ENCODE measurements around the gene ANG. TPM values are rescaled to one million over a fixed set of nuclear protein-coding genes. Genes with fewer than 3 reads are reported as not detected.

The ANG gene
- total and polyA plus RNA-seq, 3 donors from 2014 or later: 27.7 to 42.7 (median 28.9) TPM

DNA sequence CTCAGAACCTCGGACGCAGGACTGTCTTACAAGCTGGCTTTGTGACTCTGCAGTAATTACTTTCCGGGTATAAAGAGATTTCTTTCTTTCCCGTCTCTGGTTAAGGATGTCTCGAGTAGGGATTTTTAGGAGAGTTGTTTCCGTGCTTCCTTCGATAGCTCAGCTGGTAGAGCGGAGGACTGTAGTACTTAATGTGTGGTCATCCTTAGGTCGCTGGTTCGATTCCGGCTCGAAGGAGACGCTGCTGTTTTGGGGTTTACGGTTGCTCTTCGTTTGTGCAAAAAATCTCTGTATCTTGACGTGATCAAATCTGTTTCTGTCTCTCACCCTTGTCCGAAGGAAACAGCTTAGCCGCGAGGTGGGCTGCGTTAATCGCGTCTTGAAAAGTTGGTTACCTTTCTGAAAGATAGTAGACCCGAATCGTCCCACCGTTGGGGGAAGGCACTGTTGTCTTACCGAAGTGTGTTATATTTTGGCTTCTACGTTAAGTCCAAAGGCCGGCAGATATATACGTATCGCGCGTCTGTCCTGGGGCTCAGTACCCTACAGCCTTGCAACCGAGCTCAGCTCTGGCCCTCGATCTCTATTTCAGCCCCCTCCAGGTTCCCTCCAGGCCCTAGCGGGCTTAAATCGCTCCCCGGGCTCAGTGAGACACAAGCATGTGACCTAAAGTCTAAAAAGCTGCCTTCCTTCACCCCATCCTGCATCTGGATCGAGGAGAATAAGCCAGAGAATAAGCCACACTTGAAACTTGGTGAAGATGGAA is 5.3 kb upstream of the ANG start:
- Histone ChIP-seq H3K27ac (peak overlapping the region; percentile 100), H3K27me3 (no peaks in the 10 kb centered on the region), H3K4me3 (peak overlapping the region; percentile 86 to 94), H3K36me3 (ENCODE audit: low read depth, missing control alignments) (no peaks in the 10 kb centered on the region), H3K4me1 (peaks cover 10% of the 10 kb centered on the region), H3K9me3 (no peaks in the 10 kb centered on the region)
- intact Hi-C loops (cut with DNase I; ENCODE audit: low total_unique reads): loop anchor here (5.0 kb wide), 1 partner anchor 351 kb away; the partner anchor contains the start of gene CCNB1IP1
- no peak for TF ChIP-seq POLR2A (IDR thresholded peaks at IDR 0.05)
- TF ChIP-seq CTCF (IDR thresholded peaks at IDR 0.05): peak in 1 of 3 experiments; percentile 12
- WGBS, 2 donors: 0 to 1% methylated on average over 38 of the region's 38 CpGs
- peak; percentile 80 for DNase-seq

DNA sequence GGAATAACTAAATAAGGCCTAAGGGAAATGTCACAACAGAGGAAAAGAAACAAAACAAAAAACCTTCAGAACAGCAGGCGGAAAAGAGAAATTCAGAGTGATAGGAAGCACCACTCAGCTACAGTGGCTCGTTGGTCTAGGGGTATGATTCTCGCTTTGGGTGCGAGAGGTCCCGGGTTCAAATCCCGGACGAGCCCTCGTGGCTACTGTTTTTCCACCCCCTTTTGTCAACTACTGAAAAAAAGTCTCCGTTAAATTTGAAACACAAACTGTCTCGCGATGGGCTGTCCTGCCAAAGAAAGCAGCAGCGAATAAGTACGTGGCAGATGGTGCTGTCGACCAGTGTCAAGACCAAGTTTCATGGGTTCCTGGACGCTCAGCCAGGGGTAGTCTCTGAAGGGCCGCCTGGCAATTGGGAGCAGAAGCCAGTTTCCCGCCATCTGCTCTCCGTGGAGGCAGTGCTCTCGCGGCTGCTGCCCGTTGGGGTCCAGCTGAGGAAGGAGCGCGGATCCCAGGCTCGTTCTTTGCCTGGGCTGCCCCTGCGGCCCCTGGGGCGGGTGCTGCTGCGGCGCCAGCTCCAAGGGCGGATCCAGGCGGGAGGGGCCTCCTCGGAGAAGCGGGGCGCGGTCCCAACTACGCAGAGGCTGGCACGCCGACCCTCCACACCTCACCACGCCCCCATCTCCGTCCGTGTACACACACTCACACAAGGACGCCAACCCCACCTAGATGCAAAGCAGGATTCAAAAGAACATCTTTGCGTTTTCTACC is 4.5 kb upstream of the ANG start, which contains the start of gene RNASE4:
Gene RNASE4, plus strand, starts transcription at position 670 of the 771 bp plus-strand sequence. CDS start 14,812 bp downstream, outside the sequence.
- no peaks in the 10 kb centered on the region for H3K27me3 ChIP-seq
- WGBS, 2 donors: 0% methylated on average over 37 to 42 of the region's 42 CpGs
- H3K4me1 ChIP-seq: peaks cover 10% of the 10 kb centered on the region
- H3K4me3 ChIP-seq: peak within 1 kb of the TSS; percentile 86 to 94
- TF ChIP-seq POLR2A (IDR thresholded peaks at IDR 0.05) (no peak), CTCF (IDR thresholded peaks at IDR 0.05) (no peak)
- H3K36me3 ChIP-seq (ENCODE audit: low read depth, missing control alignments): no peaks in the 10 kb centered on the region
- no peaks in the 10 kb centered on the region for H3K9me3 ChIP-seq
- intact Hi-C loops (cut with DNase I; ENCODE audit: low total_unique reads): loop anchor here (5.0 kb wide), 1 partner anchor 352 kb away; the partner anchor contains the start of gene CCNB1IP1
- H3K27ac ChIP-seq: peak within 1 kb of the TSS; percentile 100
- DNase-seq: peak; percentile 93

- no peaks in the 10 kb centered on the region for H3K9me3 ChIP-seq
- H3K36me3 ChIP-seq (ENCODE audit: low read depth, missing control alignments): no peaks in the 10 kb centered on the region
- WGBS, 2 donors: 8 to 9% methylated on average over 22 of the region's 22 CpGs
- peak overlapping the region; percentile 100 for H3K27ac ChIP-seq
- TF ChIP-seq POLR2A (IDR thresholded peaks at IDR 0.05) (no peak), CTCF (IDR thresholded peaks at IDR 0.05) (no peak)
- no peaks in the 10 kb centered on the region for H3K27me3 ChIP-seq
- H3K4me1 ChIP-seq: peaks cover 10% of the 10 kb centered on the region
- intact Hi-C loops (cut with DNase I; ENCODE audit: low total_unique reads): loop anchor here (5.0 kb wide), 2 partner anchors 73 to 353 kb away; partner anchors contain the start of gene CCNB1IP1
- DNase-seq: peak; percentile 57
- peak overlapping the region; percentile 86 to 94 for H3K4me3 ChIP-seq
Measured at GRCh38 chr14:20684662-20685456, 3.7 kb upstream of the ANG start.

- Histone ChIP-seq H3K27ac (peak overlapping the region; percentile 100), H3K9me3 (no peaks in the 10 kb centered on the region), H3K4me1 (peaks cover 4% of the 10 kb centered on the region), H3K36me3 (ENCODE audit: low read depth, missing control alignments) (no peaks in the 10 kb centered on the region), H3K27me3 (no peaks in the 10 kb centered on the region), H3K4me3 (no peak overlapping the region)
- intact Hi-C loops (cut with DNase I; ENCODE audit: low total_unique reads): loop anchor here (5.0 kb wide), 1 partner anchor 74 kb away; no protein-coding TSS in a partner anchor
- no peak for TF ChIP-seq CTCF (IDR thresholded peaks at IDR 0.05)
- TF ChIP-seq POLR2A (IDR thresholded peaks at IDR 0.05): no peak
- WGBS, 2 donors: 46 to 59% methylated on average over 7 of the region's 7 CpGs
- no peak for DNase-seq
Measured at GRCh38 chr14:20686386-20687143, 2.0 kb upstream of the ANG start.
